HG03095 (cell line): ENCODE results near the gene LATS2.
"Not testable (repeated sequence)": the region's sequence is repeated elsewhere in the genome, so short reads cannot be mapped to it uniquely, and the experiment has no call there.

Experiments
- ATAC-seq: cut with Tn5 transposase; IDR thresholded peaks from one replicate; pipeline ENCODE4 v1.9.1; 2021; ENCODE audit warnings: moderate library complexity; ENCODE audit not compliant: unreplicated experiment

The LATS2 gene

DNA sequence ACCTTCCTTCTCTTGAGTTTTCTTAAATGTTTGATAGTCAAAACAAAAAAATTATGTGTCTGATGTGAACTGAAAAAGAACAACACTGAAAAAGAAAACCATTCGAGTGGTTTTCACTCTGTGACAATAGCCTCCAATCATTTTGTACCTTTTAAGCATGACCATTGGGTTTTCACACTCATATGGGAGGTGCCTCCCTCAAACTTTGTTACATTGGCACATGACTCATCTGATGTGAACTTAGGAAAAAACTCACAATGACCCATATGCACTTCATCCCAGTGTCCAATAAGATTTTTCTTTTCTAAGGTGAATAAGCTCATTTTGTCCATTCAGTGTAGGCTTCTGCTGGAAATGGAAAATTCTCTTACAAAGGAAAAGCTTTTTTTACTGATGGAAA lies 92.2 kb downstream of the LATS2 start:
- no peak for ATAC-seq

DNA sequence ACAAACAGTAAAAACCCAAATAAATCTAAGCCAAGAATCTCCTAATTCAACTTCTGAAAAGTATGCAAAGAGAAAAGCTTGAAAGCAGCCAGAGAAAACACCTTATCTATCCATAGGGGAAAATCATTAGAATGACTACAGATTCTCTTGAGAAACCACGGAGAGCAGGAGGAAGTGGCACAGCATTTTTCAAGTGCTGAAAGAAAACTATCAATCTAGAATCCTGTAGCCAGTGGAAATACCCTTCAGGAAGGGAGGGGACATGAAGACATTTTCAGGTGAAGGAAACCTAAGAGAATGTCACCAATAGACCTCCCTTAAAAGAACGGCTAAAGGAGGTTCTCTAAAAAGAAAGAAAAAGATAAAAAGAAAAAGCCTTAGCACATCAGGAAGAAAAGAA lies 92.6 kb downstream of the LATS2 start:
- ATAC-seq, result no peak

DNA sequence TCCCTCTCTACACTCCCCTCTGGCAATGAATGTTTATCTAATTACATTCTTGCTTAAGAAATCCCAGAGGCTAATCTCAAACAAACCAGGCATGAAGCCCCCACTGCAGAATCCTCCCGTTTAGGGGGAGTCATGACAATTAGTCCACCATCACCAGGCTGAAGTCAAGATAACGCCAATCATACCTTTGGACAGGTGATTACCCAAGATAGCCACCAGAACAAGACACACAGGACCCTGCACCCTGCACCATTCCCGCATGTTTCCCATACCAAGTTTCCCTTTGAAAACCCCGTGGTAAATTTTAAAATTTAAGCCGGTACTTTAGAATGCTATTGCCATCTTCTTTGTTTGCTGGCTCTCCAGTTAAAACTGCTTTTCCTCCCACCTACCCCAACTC lies 94.0 kb downstream of the LATS2 start:
- no peak for ATAC-seq

GRCh38 chr13:20964904-20965303 lies 96.5 kb downstream of the LATS2 start:
- ATAC-seq, result no peak

DNA sequence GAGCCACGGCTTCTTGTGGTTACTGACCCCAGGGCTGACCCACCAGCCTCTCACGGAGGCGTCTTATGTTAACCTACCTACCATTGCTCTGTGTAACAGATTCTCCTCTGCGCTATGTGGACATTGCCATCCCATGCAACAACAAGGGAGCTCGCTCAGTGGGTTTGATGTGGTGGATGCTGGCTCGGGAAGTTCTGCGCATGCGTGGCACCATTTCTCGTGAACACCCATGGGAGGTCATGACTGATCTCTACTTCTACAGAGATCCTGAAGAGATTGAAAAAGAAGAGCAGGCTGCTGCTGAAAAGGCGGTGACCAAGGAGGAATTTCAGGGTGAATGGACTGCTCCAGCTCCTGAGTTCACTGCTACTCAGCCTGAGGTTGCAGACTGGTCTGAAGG lies 99.7 kb downstream of the LATS2 start:
- not testable (repeated sequence) for ATAC-seq

- no peak for ATAC-seq
Measured at GRCh38 chr13:20960663-20961309, 100.6 kb downstream of the LATS2 start.

- not testable (repeated sequence) for ATAC-seq
Measured at GRCh38 chr13:20957049-20957620, 104.3 kb downstream of the LATS2 start.

DNA sequence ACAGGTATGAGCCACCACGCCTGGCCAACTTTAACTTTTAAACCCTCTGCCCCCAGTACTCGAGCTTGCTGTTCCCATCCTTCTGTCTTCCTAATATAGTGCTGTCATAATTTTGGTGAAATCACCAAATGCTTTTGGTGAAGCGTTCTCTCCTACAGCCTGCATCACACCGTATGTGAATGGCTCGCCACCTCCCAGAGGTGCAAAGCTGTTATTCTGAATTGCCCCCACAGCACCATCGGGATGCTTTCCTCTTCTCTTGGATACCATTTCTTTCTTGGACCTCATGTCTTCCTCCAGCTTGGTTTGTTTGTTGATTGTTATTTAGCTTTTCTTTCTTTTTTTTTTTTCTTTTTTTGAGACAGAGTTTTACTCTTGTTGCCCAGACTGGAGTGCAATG lies 105.9 kb downstream of the LATS2 start:
- ATAC-seq, result no peak

DNA sequence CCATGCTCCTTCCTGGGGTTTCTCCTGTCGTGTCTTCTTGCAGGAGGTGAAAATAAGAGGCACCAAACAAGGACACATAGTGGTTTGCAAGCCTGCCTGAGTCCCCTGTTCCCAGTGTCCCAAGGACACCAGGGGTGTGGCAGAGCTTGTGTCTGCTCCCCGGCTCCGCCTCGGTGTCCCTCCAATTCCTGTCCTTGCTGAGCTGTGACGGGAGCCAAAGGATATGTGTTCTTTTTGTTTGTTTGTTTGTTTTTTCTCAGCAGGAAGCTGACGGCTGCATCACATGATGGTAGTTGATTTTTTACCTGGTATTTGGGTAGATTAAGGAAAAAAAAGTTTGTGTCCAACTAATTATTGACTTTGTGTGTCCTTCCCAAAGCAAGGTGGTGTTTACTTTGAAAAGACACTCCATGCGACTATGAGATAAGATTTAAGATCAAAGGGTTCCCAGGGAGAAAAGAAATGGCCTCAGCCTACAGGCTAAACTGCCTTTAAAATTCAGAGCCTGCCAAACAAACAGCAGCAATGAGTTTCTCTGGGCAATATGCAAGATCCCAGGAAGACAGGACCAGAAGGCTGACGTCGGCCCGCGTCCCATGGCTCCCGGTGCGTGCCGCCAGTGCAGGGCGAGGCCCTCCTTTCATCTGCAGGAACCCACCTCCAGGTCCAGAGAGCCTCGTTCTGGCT lies 108.0 kb downstream of the LATS2 start:
- no peak for ATAC-seq

- no peak for ATAC-seq
Measured at GRCh38 chr13:20952838-20953237, 108.5 kb downstream of the LATS2 start.

DNA sequence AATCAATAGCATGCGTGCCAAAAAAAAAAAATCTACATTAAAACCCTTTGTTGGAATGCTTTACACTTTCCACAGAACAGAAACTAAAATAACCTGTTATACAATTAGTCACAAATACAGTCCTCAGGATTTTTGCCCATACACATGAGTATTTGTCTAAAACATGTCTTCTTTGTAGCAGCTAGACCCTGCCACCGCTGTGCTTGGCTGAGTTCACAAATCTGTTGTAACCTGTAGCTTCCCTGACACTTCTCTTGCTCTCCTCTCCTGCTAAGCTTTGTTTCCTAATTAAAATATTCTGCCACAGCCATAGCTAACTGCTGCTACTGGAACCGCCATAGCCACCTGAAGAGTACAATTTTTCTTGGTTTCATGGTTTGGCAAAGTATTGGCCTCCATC lies 113.4 kb downstream of the LATS2 start:
- not testable (repeated sequence) for ATAC-seq

DNA sequence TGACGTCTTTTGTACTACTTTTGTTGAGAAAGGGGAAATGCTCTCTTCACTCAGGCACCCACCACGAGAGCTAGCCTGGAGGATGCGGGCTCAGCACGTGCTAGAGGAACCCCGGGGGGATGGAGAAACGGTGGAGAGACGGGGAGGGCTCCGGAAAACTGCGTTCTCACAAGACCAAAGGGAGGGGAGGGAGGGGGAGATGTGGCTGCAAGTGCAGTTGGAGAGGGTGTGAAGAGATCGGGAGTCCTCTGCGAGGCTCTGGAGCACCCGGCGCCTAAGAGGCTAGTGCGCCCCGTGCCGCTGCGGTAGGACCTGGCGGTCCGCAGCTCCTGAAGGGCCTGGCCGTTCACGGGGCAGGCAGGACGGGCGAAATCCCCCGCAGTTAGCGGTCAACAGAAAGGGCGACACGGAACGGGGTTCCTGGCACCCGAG lies 115.4 kb downstream of the LATS2 start:
- no peak for ATAC-seq

DNA sequence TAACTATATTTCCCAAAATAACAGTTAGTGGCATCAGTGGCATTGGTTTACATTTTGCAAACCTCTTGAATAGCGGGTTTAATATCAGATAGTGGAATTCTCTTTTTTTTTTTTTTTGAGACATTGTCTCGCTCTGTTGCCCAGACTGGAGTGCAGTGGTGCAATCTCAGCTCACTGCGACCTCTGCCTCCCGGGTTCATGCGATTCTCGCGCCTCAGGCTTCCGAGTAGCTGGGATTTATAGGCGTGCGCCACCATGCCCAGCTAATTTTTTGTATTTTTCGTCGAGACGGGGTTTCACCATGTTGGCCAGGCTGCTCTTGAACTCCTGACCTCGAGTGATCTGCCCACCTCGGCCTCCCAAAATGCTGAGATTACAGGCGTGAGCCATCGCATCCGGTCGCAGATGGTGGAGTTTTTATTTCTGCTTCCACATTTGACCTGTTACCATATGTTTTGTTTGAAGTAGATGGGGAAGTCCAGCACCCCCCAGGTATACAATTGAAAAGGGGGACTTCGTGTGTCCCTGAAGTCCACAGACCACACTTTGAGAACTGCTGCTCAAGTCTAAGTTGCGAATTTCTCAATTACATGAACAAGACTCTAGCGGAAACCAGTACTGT lies 118.3 kb downstream of the LATS2 start:
- no peak for ATAC-seq

GRCh38 chr13:20940511-20940910 lies 120.9 kb downstream of the LATS2 start:
- not testable (repeated sequence) for ATAC-seq

DNA sequence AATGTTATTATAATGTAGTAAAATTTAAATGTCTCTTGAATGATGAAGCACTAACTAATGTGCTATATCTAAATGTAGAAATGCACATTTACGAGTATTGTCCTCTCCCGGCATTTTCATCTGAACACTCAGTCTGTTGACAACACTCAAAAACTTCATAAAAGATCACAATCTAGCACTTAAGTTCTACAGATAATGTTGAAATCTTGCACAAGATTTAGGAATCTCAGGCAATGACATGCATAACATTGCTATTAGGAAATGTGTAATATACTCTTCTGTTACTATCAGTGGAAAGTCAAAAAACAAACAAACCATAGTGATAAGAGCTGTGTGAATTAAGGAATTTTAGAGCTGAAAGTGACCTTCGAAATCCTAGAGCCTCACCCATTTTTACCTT lies 121.3 kb downstream of the LATS2 start:
- ATAC-seq, result no peak

DNA sequence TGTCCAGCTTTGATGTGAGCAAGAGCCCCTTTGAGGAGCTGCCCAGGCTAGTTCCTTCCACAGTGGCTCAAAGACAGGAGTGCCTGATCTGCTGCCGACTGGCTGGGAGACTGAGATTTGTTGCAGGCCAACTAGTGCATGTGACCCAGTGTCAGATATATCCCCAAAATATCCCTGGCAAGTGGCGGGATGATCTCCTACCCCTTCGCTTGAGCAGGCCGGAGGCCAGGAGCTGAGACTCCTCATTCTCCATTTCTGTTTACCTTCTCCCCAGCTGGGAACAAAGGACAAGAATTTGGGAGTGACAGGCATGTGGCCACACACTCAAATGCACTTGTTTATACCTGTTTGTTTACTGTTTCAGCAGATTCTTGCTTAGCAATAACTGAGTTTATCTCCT lies 121.7 kb downstream of the LATS2 start:
- ATAC-seq, result no peak

- ATAC-seq, result no peak
Measured at GRCh38 chr13:20938302-20938701, 123.1 kb downstream of the LATS2 start.

GRCh38 chr13:20927596-20928257 lies 133.7 kb downstream of the LATS2 start:
- no peak for ATAC-seq

DNA sequence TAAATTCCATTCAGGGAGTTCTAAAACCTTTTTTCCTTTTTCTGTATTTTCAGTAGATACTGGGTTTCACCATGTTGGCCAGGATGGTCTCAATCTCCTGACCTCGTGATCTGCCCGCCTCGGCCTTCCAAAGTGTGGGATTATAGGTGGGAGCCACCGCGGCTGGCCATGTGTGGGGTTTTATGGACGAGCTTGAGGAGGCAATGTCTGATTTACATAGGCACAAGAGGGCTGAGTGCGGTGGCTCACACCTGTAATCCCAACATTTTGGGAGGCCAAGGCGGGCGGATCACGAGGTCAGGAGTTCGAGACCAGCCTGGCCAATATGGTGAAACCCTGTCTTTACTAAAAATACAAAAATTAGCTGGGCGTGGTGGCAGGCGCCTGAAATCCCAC lies 136.0 kb downstream of the LATS2 start:
- not testable (repeated sequence) for ATAC-seq

GRCh38 chr13:20924758-20925394 lies 136.5 kb downstream of the LATS2 start:
- no peak for ATAC-seq

GRCh38 chr13:20923272-20923671 lies 138.1 kb downstream of the LATS2 start:
- ATAC-seq, result no peak
